ENCODE measurements around the gene OR9A4.

The OR9A4 gene

GRCh38 chr7:141943846-141944245 is 27.6 kb downstream of the OR9A4 start:
- DNase-seq (ENCODE audit: low read depth, low spot score), result no peak
- H3K4me3 ChIP-seq (ENCODE audit: low read length), result no peak overlapping the region

- no peak for DNase-seq (ENCODE audit: low read depth, low spot score)
- no peak overlapping the region for H3K4me3 ChIP-seq (ENCODE audit: low read length)
These were observed 28.6 kb downstream of the OR9A4 start for GRCh38 chr7:141944811-141945210.

- DNase-seq (ENCODE audit: low read depth, low spot score), result no peak
These were observed 29.2 kb downstream of the OR9A4 start for GRCh38 chr7:141945356-141945755.

GRCh38 chr7:141946796-141947195 is 30.6 kb downstream of the OR9A4 start, which contains the start of gene CLEC5A:
CLEC5A (minus strand) TSS chr7:141946974; CDS start chr7:141946292, 682 bp downstream.
- no peak for DNase-seq (ENCODE audit: low read depth, low spot score)
- H3K4me3 ChIP-seq (ENCODE audit: low read length), result no peak within 1 kb of the TSS

More at GRCh38 chr7:141945356-141945755, 29.2 kb downstream of the OR9A4 start:
- no peak overlapping the region for H3K4me3 ChIP-seq (ENCODE audit: low read length)

GRCh38 chr7:141949021-141949420 is 32.8 kb downstream of the OR9A4 start:
- H3K4me3 ChIP-seq (ENCODE audit: low read length), result no peak overlapping the region
- DNase-seq (ENCODE audit: low read depth, low spot score), result no peak

- DNase-seq (ENCODE audit: low read depth, low spot score), result no peak
- H3K4me3 ChIP-seq (ENCODE audit: low read length), result no peak overlapping the region
These were observed 33.3 kb downstream of the OR9A4 start for GRCh38 chr7:141949451-141949850.

GRCh38 chr7:141949911-141950310 is 33.7 kb downstream of the OR9A4 start:
- DNase-seq (ENCODE audit: low read depth, low spot score), result no peak
- H3K4me3 ChIP-seq (ENCODE audit: low read length), result no peak overlapping the region

- H3K4me3 ChIP-seq (ENCODE audit: low read length), result no peak overlapping the region
- DNase-seq (ENCODE audit: low read depth, low spot score), result no peak
These were observed 34.6 kb downstream of the OR9A4 start for GRCh38 chr7:141950806-141951205.

GRCh38 chr7:141952461-141952860 is 36.3 kb downstream of the OR9A4 start:
- DNase-seq (ENCODE audit: low read depth, low spot score), result no peak
- no peak overlapping the region for H3K4me3 ChIP-seq (ENCODE audit: low read length)

- DNase-seq (ENCODE audit: low read depth, low spot score), result no peak
These were observed 38.1 kb downstream of the OR9A4 start for GRCh38 chr7:141954334-141954733.

GRCh38 chr7:141956084-141956483 is 39.9 kb downstream of the OR9A4 start:
- H3K4me3 ChIP-seq (ENCODE audit: low read length), result no peak overlapping the region
- DNase-seq (ENCODE audit: low read depth, low spot score), result no peak

More at GRCh38 chr7:141954334-141954733, 38.1 kb downstream of the OR9A4 start:
- no peak overlapping the region for H3K4me3 ChIP-seq (ENCODE audit: low read length)

- H3K4me3 ChIP-seq (ENCODE audit: low read length), result no peak overlapping the region
- no peak for DNase-seq (ENCODE audit: low read depth, low spot score)
These were observed 44.7 kb downstream of the OR9A4 start for GRCh38 chr7:141960687-141961422.

Data from Jurkat, Clone E6-1 (cell line).